AG04449 (cell line): ENCODE data around the gene KRTAP5-6.
"Not testable (repeated sequence)": the region's sequence is repeated elsewhere in the genome, so short reads cannot be mapped to it uniquely, and the experiment has no call there.

ENCODE experiments used
- CTCF ChIA-PET: fragments of 350-600 bp; formaldehyde crosslinking; extraction: SDS; loops from one replicate; lab custom pipeline; 2021; ENCODE audit warnings: antibody characterized with exemption; lab: Yijun Ruan, JAX
- POLR2A ChIA-PET: fragments of 400-600, 350-600 bp; formaldehyde crosslinking; extraction: SDS; loops from one replicate; lab custom pipeline; 2020; ENCODE audit warnings: antibody characterized with exemption, inconsistent platforms; lab: Yijun Ruan, JAX
- DNase-seq: peaks from one replicate; pipeline ENCODE4 v3.0.0-alpha.2; 2010; ENCODE audit warnings: low read depth, low spot score
- H3K4me3 ChIP-seq: 2 replicates; pipeline ENCODE4 v1.5.1; 2011; ENCODE audit warnings: low read depth, mild to moderate bottlenecking, control low read depth, low read length
- CTCF ChIP-seq: IDR thresholded peaks from one replicate; pipeline ENCODE4 v1.5.1; 2011; ENCODE audit warnings: mild to moderate bottlenecking, moderate library complexity, low read length, control low read depth, inconsistent platforms; ENCODE audit not compliant: insufficient read depth; ENCODE audit errors: missing control alignments

The KRTAP5-6 gene

GRCh38 chr11:1682225-1682905 lies 14.6 kb upstream of the KRTAP5-6 start:
- no peak for DNase-seq
- no peak overlapping the region for H3K4me3 ChIP-seq
- no peak for TF ChIP-seq CTCF
- ChIA-PET CTCF (interaction anchor here (0.8 to 9.1 kb wide), 8 partner anchors 11 to 469 kb away, joined by 3 to 149 read pairs (median 8); partner anchors contain the start of gene SYT8), POLR2A (no interaction called here)

GRCh38 chr11:1683216-1683615 lies 13.8 kb upstream of the KRTAP5-6 start:
- DNase-seq, POLR2A ChIA-PET, H3K4me3 ChIP-seq: not testable (repeated sequence)
- CTCF ChIA-PET = interaction anchor here (1.8 to 9.1 kb wide), 3 partner anchors 10 to 149 kb away, joined by 11 to 149 read pairs (median 88); no protein-coding TSS in a partner anchor

- CTCF ChIA-PET, DNase-seq, POLR2A ChIA-PET, H3K4me3 ChIP-seq: not testable (repeated sequence)
Observed at GRCh38 chr11:1683904-1684572, 13.0 kb upstream of the KRTAP5-6 start.

- CTCF ChIA-PET = interaction anchor here (0.8 kb wide), 1 partner anchor 33 kb away, joined by 3 read pairs; no protein-coding TSS in a partner anchor
- POLR2A ChIA-PET, DNase-seq, H3K4me3 ChIP-seq: not testable (repeated sequence)
Observed at GRCh38 chr11:1684886-1685874, 11.8 kb upstream of the KRTAP5-6 start.

GRCh38 chr11:1686220-1686619 lies 10.8 kb upstream of the KRTAP5-6 start:
- POLR2A ChIA-PET, CTCF ChIA-PET, H3K4me3 ChIP-seq, DNase-seq: not testable (repeated sequence)

- H3K4me3 ChIP-seq, CTCF ChIA-PET, POLR2A ChIA-PET, DNase-seq: not testable (repeated sequence)
Observed at GRCh38 chr11:1688336-1688947, 8.6 kb upstream of the KRTAP5-6 start.

GRCh38 chr11:1689250-1690166 lies 7.5 kb upstream of the KRTAP5-6 start:
- POLR2A ChIA-PET, DNase-seq, CTCF ChIA-PET, H3K4me3 ChIP-seq: not testable (repeated sequence)

- H3K4me3 ChIP-seq = no peak overlapping the region
- ChIA-PET CTCF (interaction anchor here (0.6 to 5.8 kb wide), 13 partner anchors 11 to 460 kb away, joined by 3 to 671 read pairs (median 47); partner anchors contain the start of gene SYT8), POLR2A (no interaction called here)
- DNase-seq = no peak
- no peak for TF ChIP-seq CTCF
Observed at GRCh38 chr11:1690167-1691025, 6.6 kb upstream of the KRTAP5-6 start.
